Suprapubic skin (tissue), 3 donors: ENCODE measurements around the gene FBXO7.

Experiments used
- CTCF ChIP-seq, 2 donors: fragments of 200-600 bp in 1 of 2; fragments of 450-650 bp in 1 of 2; sonication (generic) in 1 of 2; IDR thresholded peaks; one replicate each; pipeline ENCODE4 v1.5.1; 2016 to 2019; ENCODE audit warnings: antibody characterized with exemption in 2 of 2, mild to moderate bottlenecking in 1 of 2, moderate library complexity in 1 of 2
- POLR2A ChIP-seq, 2 donors: fragments of 450-650 bp; IDR thresholded peaks; one replicate each; pipeline ENCODE4 v1.6.1; 2017; ENCODE audit warnings: antibody characterized with exemption in 2 of 2, mild to moderate bottlenecking in 2 of 2, moderate library complexity in 2 of 2

- TF ChIP-seq CTCF (IDR thresholded peaks at IDR 0.05) (no peak), POLR2A (IDR thresholded peaks at IDR 0.05) (no peak)
Observed at GRCh38 chr22:32531931-32532819, 57.6 kb downstream of the FBXO7 start.
